HG03558 (cell line): Measurements from ENCODE around the gene BCAS2.

Experiments used
- ATAC-seq: cut with Tn5 transposase; IDR thresholded peaks from one replicate; pipeline ENCODE4 v1.9.1; 2021; ENCODE audit warnings: moderate number of reproducible peaks; ENCODE audit not compliant: unreplicated experiment; ENCODE audit errors: extremely low read depth

Gene BCAS2

GRCh38 chr1:114561333-114561732 is 20.1 kb downstream of the BCAS2 start:
- ATAC-seq, result no peak

GRCh38 chr1:114559356-114559755 is 22.1 kb downstream of the BCAS2 start:
- ATAC-seq, result no peak

GRCh38 chr1:114558544-114558943 is 22.9 kb downstream of the BCAS2 start:
- ATAC-seq, result no peak

- ATAC-seq, result no peak
Measured at GRCh38 chr1:114554577-114554976, 26.8 kb downstream of the BCAS2 start.

GRCh38 chr1:114552106-114552639 is 29.2 kb downstream of the BCAS2 start:
- ATAC-seq, result no peak

GRCh38 chr1:114551400-114551799 is 30.0 kb downstream of the BCAS2 start:
- no peak for ATAC-seq

- no peak for ATAC-seq
Measured at GRCh38 chr1:114550336-114550735, 31.1 kb downstream of the BCAS2 start.

GRCh38 chr1:114549137-114549536 is 32.3 kb downstream of the BCAS2 start:
- ATAC-seq, result no peak

- ATAC-seq, result no peak
Measured at GRCh38 chr1:114547076-114547475, 34.3 kb downstream of the BCAS2 start.

GRCh38 chr1:114545796-114546195 is 35.6 kb downstream of the BCAS2 start:
- ATAC-seq, result no peak

GRCh38 chr1:114545315-114545714 is 36.1 kb downstream of the BCAS2 start:
- no peak for ATAC-seq

GRCh38 chr1:114540821-114541220 is 40.6 kb downstream of the BCAS2 start:
- ATAC-seq, result no peak

- ATAC-seq, result no peak
Measured at GRCh38 chr1:114540272-114540671, 41.1 kb downstream of the BCAS2 start.

GRCh38 chr1:114536043-114536442 is 45.4 kb downstream of the BCAS2 start:
- ATAC-seq, result no peak

- no peak for ATAC-seq
Measured at GRCh38 chr1:114535401-114535800, 46.0 kb downstream of the BCAS2 start.

- no peak for ATAC-seq
Measured at GRCh38 chr1:114531094-114531493, 50.3 kb downstream of the BCAS2 start.

GRCh38 chr1:114530224-114530623 is 51.2 kb downstream of the BCAS2 start:
- ATAC-seq, result no peak

GRCh38 chr1:114524944-114525343 is 56.5 kb downstream of the BCAS2 start:
- ATAC-seq, result no peak

GRCh38 chr1:114522264-114522575 is 59.2 kb downstream of the BCAS2 start:
- ATAC-seq, result no peak

- no peak for ATAC-seq
Measured at GRCh38 chr1:114521396-114522263, 59.8 kb downstream of the BCAS2 start.
